K562 (cell line): ENCODE results near the gene C22orf39. TPM values are rescaled to one million over a fixed set of nuclear protein-coding genes. Genes with fewer than 3 reads are reported as not detected.

Experiments
- ATAC-seq: fragments of 200-7000 bp; cut with Tn5 transposase; 3 replicates; pipeline ENCODE4 v1.9.1; 2020; ENCODE audit warnings: moderate library complexity
- BruUV-seq: library from RNA; stranded (reverse); fragments of 400-500 nt; replicated peaks from 2 replicates; lab custom pipeline; 2021; lab: Mats Ljungman, UMichigan
- CTCF ChIA-PET: fragments of 300-600 bp; formaldehyde crosslinking; extraction: SDS; loops from one replicate; lab custom pipeline; 2021; ENCODE audit warnings: low intra/inter-chr PET ratio; lab: Yijun Ruan, JAX
- POLR2A ChIA-PET: fragments of 300-600, 350-650 bp; sonication (Branson Sonifier 250); formaldehyde crosslinking; extraction: SDS; loops from one replicate; lab custom pipeline; 2021; ENCODE audit warnings: antibody characterized with exemption, inconsistent platforms; lab: Yijun Ruan, JAX
- DNase-seq, 4 experiments: peaks; one replicate each; pipeline versions ENCODE4 v3.0.0 to v3.0.0-alpha.2; 2011 to 2018; ENCODE audit warnings: low spot score in 3 of 4, mixed read lengths in 3 of 4; ENCODE audit errors: extremely low read depth in 1 of 4
- FAIRE-seq: peaks from 2 replicates; lab custom pipeline; 2011; peaks lifted over from hg19 to GRCh38; lab: Jason Lieb, UNC
- H2AFZ ChIP-seq: 2 replicates; pipeline ENCODE4 v1.6.0; 2011; ENCODE audit warnings: low read depth, low read length, control low read depth, inconsistent platforms
- H3K27ac ChIP-seq: fragments of 200-600 bp; 3 replicates; pipeline ENCODE4 v1.8.0; 2011; ENCODE audit warnings: low read depth, mild to moderate bottlenecking, control low read depth, inconsistent platforms, low read length, moderate library complexity, mixed read lengths; ENCODE audit errors: extremely low read depth
- H3K27me3 ChIP-seq, 2 experiments: fragments of 300-600 bp in 1 of 2; 2 replicates in 1 of 2; 3 replicates in 1 of 2; pipeline versions ENCODE4 v1.6.0 to v1.8.0; 2011; ENCODE audit warnings: inconsistent platforms in 2 of 2, low read length in 2 of 2, mild to moderate bottlenecking in 1 of 2, mixed read lengths in 1 of 2, moderate library complexity in 1 of 2; ENCODE audit not compliant: control insufficient read depth in 2 of 2, insufficient read depth in 2 of 2
- H3K36me3 ChIP-seq: fragments of 300-600 bp; 3 replicates; pipeline ENCODE4 v1.8.0; 2011; ENCODE audit warnings: mild to moderate bottlenecking, low read length, inconsistent platforms; ENCODE audit not compliant: control insufficient read depth, insufficient read depth
- H3K4me1 ChIP-seq, 2 experiments: fragments of 200-600 bp in 1 of 2; replicated peaks in 1 of 2; 2 replicates in 1 of 2; 3 replicates in 1 of 2; pipeline versions ENCODE4 v1.5.1 to v1.8.0; 2011; ENCODE audit warnings: inconsistent platforms in 2 of 2, low read length in 2 of 2, mild to moderate bottlenecking in 1 of 2, mixed read lengths in 1 of 2, moderate library complexity in 1 of 2; ENCODE audit not compliant: control insufficient read depth in 2 of 2, insufficient read depth in 2 of 2
- H3K4me2 ChIP-seq: 2 replicates; pipeline ENCODE4 v1.6.1; 2011; ENCODE audit warnings: low read length, control low read depth, inconsistent platforms, mixed read lengths; ENCODE audit not compliant: insufficient read depth
- H3K4me3 ChIP-seq: fragments of 200-600 bp; sonication (generic), shearing (Covaris generic); 2 replicates; pipeline ENCODE4 v1.5.1; 2016; ENCODE audit warnings: control low read depth, inconsistent platforms
- H3K79me2 ChIP-seq: fragments of 200-600 bp; 3 replicates; pipeline ENCODE4 v1.8.0; 2011; ENCODE audit warnings: low read length, inconsistent platforms; ENCODE audit not compliant: control insufficient read depth, insufficient read depth
- H3K9ac ChIP-seq, 2 experiments: 2 replicates each; pipeline versions ENCODE4 v1.6.0 to v1.6.1; 2011; ENCODE audit warnings: low read depth in 2 of 2, low read length in 2 of 2, control low read depth in 1 of 2, inconsistent platforms in 1 of 2, mild to moderate bottlenecking in 1 of 2, mixed read lengths in 1 of 2; ENCODE audit not compliant: insufficient read depth in 1 of 2
- H3K9me1 ChIP-seq: one replicate; pipeline ENCODE4 v1.6.0; 2011; ENCODE audit warnings: inconsistent platforms, mild to moderate bottlenecking, low read length, moderate library complexity; ENCODE audit not compliant: control insufficient read depth, insufficient read depth
- H3K9me3 ChIP-seq: replicated peaks from 2 replicates; pipeline ENCODE4 v1.5.1; 2011; ENCODE audit warnings: low read depth, low read length, inconsistent platforms; ENCODE audit not compliant: control insufficient read depth, insufficient read depth
- H4K20me1 ChIP-seq: replicated peaks from 2 replicates; pipeline ENCODE4 v1.6.1; 2011; ENCODE audit warnings: low read length, inconsistent platforms, mixed read lengths; ENCODE audit not compliant: control insufficient read depth, insufficient read depth
- ATF7 ChIP-seq: fragments of 450-650 bp; IDR thresholded peaks from 2 replicates; pipeline ENCODE4 v1.7.1; 2014; ENCODE audit warnings: mild to moderate bottlenecking, moderate library complexity
- BMI1 ChIP-seq: fragments of 150-350 bp; IDR thresholded peaks from 2 replicates; pipeline ENCODE4 v1.6.1; 2014; ENCODE audit warnings: low read length
- GTF2F1 ChIP-seq: IDR thresholded peaks from 2 replicates; pipeline ENCODE4 v1.6.1; 2011; ENCODE audit warnings: low read depth, low read length, improper control_type of control experiment
- JUNB ChIP-seq: fragments of 450-650 bp; formaldehyde crosslinking; conservative IDR thresholded peaks from 2 replicates; pipeline ENCODE4 v1.4.0; 2020; ENCODE audit warnings: mild to moderate bottlenecking
- MCM3 ChIP-seq: fragments of 450-650 bp; IDR thresholded peaks from 2 replicates; pipeline ENCODE4 v1.6.1; 2016
- NFIC ChIP-seq: fragments of 450-650 bp; IDR thresholded peaks from 2 replicates; pipeline ENCODE4 v1.6.1; 2017; ENCODE audit warnings: mild to moderate bottlenecking, inconsistent platforms
- NFXL1 ChIP-seq: fragments of 450-650 bp; formaldehyde crosslinking; IDR thresholded peaks from 2 replicates; pipeline ENCODE4 v1.4.0; 2021; ENCODE audit warnings: mild to moderate bottlenecking
- POLR2A ChIP-seq: fragments of 450-650 bp; conservative IDR thresholded peaks from 2 replicates; pipeline ENCODE4 v1.6.1; 2016
- POLR3G ChIP-seq: IDR thresholded peaks from 2 replicates; pipeline ENCODE4 v1.6.1; 2011; ENCODE audit not compliant: insufficient read length, insufficient replicate concordance; ENCODE audit errors: extremely low read depth
- RBM22 ChIP-seq: fragments of 200-400 bp; formaldehyde crosslinking; IDR thresholded peaks from 2 replicates; pipeline ENCODE4 v1.6.1; 2018; ENCODE audit warnings: low read length, low read depth; ENCODE audit not compliant: poor library complexity, severe bottlenecking
- RCOR1 ChIP-seq, 2 experiments: IDR thresholded peaks; 2 replicates each; pipeline ENCODE4 v1.6.1; 2012; ENCODE audit warnings: low read depth in 2 of 2, low read length in 2 of 2, borderline replicate concordance in 1 of 2, improper control_type of control experiment in 1 of 2
- RFX7 ChIP-seq: fragments of 250-450 bp; sonication (Bioruptor Pico); IDR thresholded peaks from 2 replicates; pipeline ENCODE4 v1.5.1; 2021; ENCODE audit warnings: mild to moderate bottlenecking
- TOE1 ChIP-seq, 2 experiments: fragments of 450-650 bp in 1 of 2; sonication (generic) in 1 of 2; formaldehyde crosslinking in 1 of 2; IDR thresholded peaks; 2 replicates each; pipeline versions ENCODE4 v1.7.1 to v1.8.0; 2016 to 2022; ENCODE audit warnings: borderline replicate concordance in 2 of 2, mild to moderate bottlenecking in 2 of 2, antibody characterized with exemption in 1 of 2, inconsistent platforms in 1 of 2, low read depth in 1 of 2, missing genetic modification reagents in 1 of 2, moderate library complexity in 1 of 2
- ZNF143 ChIP-seq: sonication (generic); formaldehyde crosslinking; IDR thresholded peaks from 2 replicates; pipeline ENCODE4 v1.9.0; 2022; ENCODE audit warnings: mild to moderate bottlenecking, missing genetic modification reagents
- ZSCAN29 ChIP-seq: fragments of 450-650 bp; IDR thresholded peaks from 2 replicates; pipeline ENCODE4 v1.6.1; 2017
- WGBS: fragments of 100-300 bp; shearing (Covaris generic); methylation state at CpG from one replicate; pipeline ENCODE4 v1.1.6; 2016; ENCODE audit warnings: low coverage, mixed read lengths; ENCODE audit not compliant: insufficient coverage; ENCODE audit errors: missing lambda C conversion rate; 5-methylcytosine and 5-hydroxymethylcytosine counted together
- in situ Hi-C: fragments of 300-500 bp; cut with MboI; formaldehyde crosslinking; loops from 4 replicates; pipeline ENCODE4 v1.15.0; 2018; ENCODE audit warnings: inconsistent platforms, mixed read lengths
- intact Hi-C: fragments of 100-400 bp; cut with micrococcal nuclease; formaldehyde crosslinking; loops from 2 replicates; pipeline ENCODE4 v1.14.2; 2022
- polyA plus RNA-seq, 8 experiments: library from polyadenylated mRNA; depleted of rRNA in 4 of 8; stranded (reverse) in 5 of 8; unstranded in 3 of 8; fragments of >200 nt; fragmentation: Nextera tagmentation in 2 of 8; fragmentation: Illumina TruSeq in 1 of 8; extraction: Ambion mirVana in 2 of 8; extraction: Trizol in 1 of 8; gene quantifications; 2 replicates each; pipeline versions ENCODE4 v1.2.1 to v1.2.3, GENCODE V29; 2011 to 2014; ENCODE audit warnings: inconsistent platforms in 1 of 8, missing spikeins in 1 of 8
- total RNA-seq, 7 experiments: library from RNA; depleted of rRNA in 6 of 7; stranded (reverse); fragments of >200 nt in 6 of 7; fragmentation: Illumina TruSeq in 2 of 7; extraction: Trizol in 2 of 7; gene quantifications; 2 replicates each; pipeline versions ENCODE4 v1.2.1 to v1.2.3, GENCODE V29; 2011 to 2021; ENCODE audit warnings: low replicate concordance in 1 of 7
- TF ChIP-seq, protein P1 (sequence below): fragments of 200-800 bp; sonication (Bioruptor generic); IDR thresholded peaks from 2 replicates; pipeline ENCODE4 v1.6.1; 2017; ENCODE audit warnings: missing genetic modification characterization, missing compliant biosample characterization
- TF ChIP-seq, protein P2 (sequence below): fragments of 450-650 bp; IDR thresholded peaks from one replicate; pipeline ENCODE4 v1.6.1; 2018; ENCODE audit warnings: mild to moderate bottlenecking, moderate library complexity; ENCODE audit not compliant: partially characterized antibody
- TF ChIP-seq, protein P3 (sequence below): fragments of 250-450 bp; sonication (Bioruptor Pico); IDR thresholded peaks from 2 replicates; pipeline ENCODE4 v1.5.0; 2021

The C22orf39 gene
- total and polyA plus RNA-seq, 9 of the 15 experiments (the other 6 are each of a cell fraction or from before 2014, with no cell fraction given), result 20.4 to 139 (median 66.8) TPM

DNA sequence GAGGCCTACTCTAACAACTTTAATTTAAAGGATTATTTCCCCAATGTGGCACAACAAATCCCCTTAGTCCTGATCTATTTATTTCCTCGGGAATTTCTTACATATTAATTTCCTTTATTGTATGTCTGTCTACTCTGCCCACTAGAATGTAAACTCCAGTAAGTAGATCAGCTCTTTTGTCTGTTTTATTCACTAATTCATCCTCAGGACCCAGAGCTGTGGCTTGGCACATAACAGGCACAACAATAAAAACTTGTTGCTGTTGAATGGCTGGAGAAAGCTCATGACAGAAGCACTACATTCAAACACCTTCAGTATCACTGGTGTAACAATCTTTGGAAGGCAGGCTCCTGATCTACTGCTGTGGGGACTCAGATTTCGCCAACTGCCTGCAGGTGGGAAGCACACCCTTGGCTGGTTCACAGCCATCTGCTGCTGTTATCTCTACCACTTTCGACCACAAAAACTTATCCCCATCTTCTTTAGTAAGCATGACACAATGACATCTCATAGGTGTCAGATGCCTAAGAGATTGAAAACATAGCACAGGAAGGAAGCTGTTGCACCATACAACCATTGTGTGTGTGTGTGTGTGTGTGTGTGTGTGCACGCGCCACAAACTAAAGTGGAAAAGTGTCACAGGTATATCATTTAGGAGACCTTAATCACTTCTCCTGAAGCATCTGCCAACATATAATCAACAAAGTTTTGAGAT, 27.9 kb downstream of the C22orf39 start:
- CTCF ChIA-PET, result interaction anchor here (0.7 kb wide), 1 partner anchor 22 kb away, joined by 3 read pairs; no protein-coding TSS in a partner anchor
- WGBS, result 24% methylated on average over 5 of the region's 5 CpGs
- TF ChIP-seq TOE1 (IDR thresholded peaks at IDR 0.05; ENCODE audit: borderline replicate concordance) (no peak), TOE1 (CRISPR knock-in tag; IDR thresholded peaks at IDR 0.05; ENCODE audit: borderline replicate concordance, low read depth) (peak; percentile 68), RCOR1 (IDR thresholded peaks at IDR 0.05; ENCODE audit: borderline replicate concordance in 1 of 2, low read depth in 2 of 2, low read length in 2 of 2) (peak; percentile 97 to 100), JUNB (CRISPR knock-in tag) (no peak), MCM3 (no peak), POLR3G (no peak), RBM22 (no peak), ZSCAN29 (no peak), RFX7 (CRISPR knock-in tag) (peak; percentile 75; the same call in 1 of the 2 replicates), POLR2A (no peak), ATF7 (no peak; the same call in none of the 2 replicates), NFIC (no peak), NFXL1 (CRISPR knock-in tag) (no peak; the same call in 1 of the 2 replicates), ZNF143 (no peak), BMI1 (no peak), GTF2F1 (no peak)
- TF ChIP-seq, protein P1, sequence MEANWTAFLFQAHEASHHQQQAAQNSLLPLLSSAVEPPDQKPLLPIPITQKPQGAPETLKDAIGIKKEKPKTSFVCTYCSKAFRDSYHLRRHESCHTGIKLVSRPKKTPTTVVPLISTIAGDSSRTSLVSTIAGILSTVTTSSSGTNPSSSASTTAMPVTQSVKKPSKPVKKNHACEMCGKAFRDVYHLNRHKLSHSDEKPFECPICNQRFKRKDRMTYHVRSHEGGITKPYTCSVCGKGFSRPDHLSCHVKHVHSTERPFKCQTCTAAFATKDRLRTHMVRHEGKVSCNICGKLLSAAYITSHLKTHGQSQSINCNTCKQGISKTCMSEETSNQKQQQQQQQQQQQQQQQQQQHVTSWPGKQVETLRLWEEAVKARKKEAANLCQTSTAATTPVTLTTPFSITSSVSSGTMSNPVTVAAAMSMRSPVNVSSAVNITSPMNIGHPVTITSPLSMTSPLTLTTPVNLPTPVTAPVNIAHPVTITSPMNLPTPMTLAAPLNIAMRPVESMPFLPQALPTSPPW (CRISPR knock-in tag), result peak; percentile 9; the same call in 1 of the 2 replicates
- TF ChIP-seq, protein P2, sequence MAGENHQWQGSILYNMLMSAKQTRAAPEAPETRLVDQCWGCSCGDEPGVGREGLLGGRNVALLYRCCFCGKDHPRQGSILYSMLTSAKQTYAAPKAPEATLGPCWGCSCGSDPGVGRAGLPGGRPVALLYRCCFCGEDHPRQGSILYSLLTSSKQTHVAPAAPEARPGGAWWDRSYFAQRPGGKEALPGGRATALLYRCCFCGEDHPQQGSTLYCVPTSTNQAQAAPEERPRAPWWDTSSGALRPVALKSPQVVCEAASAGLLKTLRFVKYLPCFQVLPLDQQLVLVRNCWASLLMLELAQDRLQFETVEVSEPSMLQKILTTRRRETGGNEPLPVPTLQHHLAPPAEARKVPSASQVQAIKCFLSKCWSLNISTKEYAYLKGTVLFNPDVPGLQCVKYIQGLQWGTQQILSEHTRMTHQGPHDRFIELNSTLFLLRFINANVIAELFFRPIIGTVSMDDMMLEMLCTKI, result no peak
- TF ChIP-seq, protein P3, sequence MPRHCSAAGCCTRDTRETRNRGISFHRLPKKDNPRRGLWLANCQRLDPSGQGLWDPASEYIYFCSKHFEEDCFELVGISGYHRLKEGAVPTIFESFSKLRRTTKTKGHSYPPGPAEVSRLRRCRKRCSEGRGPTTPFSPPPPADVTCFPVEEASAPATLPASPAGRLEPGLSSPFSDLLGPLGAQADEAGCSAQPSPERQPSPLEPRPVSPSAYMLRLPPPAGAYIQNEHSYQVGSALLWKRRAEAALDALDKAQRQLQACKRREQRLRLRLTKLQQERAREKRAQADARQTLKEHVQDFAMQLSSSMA (CRISPR knock-in tag), result no peak

More for the DNA sequence above, 27.9 kb downstream of the C22orf39 start:
- DNase-seq (peak; percentile 87 to 96 (median 90)), FAIRE-seq (peak; percentile 76), ATAC-seq (peak; percentile 68)
- H3K4me2 ChIP-seq, result peak overlapping the region; percentile 57
- no peaks in the 10 kb centered on the region for H3K9me3 ChIP-seq
- H3K4me3 ChIP-seq, result no peak overlapping the region
- peaks cover 100% of the 10 kb centered on the region for H3K79me2 ChIP-seq
- peak overlapping the region in 1 of 2 experiments; percentile 4; a peak in 2 of 4 replicates for H3K9ac ChIP-seq
- in situ Hi-C loops (no loop called here), intact Hi-C loops (loop anchor here (1.0 to 10.0 kb wide), 6 partner anchors 11 to 605 kb away; partner anchors contain the start of genes C22orf39 and TANGO2)
- peaks cover 44 to 50% of the 10 kb centered on the region in 2 experiments for H3K4me1 ChIP-seq
- H3K36me3 ChIP-seq, result peaks cover 37% of the 10 kb centered on the region
- POLR2A ChIA-PET, result interaction anchor here (0.5 to 10.1 kb wide), 9 partner anchors 11 to 663 kb away, joined by 3 to 212 read pairs (median 6); partner anchors contain the start of genes C22orf39, CDC45, HIRA and MRPL40
- peaks cover 58% of the 10 kb centered on the region for H4K20me1 ChIP-seq
- no peaks in the 10 kb centered on the region for H3K27me3 ChIP-seq
- H3K9me1 ChIP-seq, result peaks cover 24% of the 10 kb centered on the region
- BruUV-seq, result no TSS peak
- peak overlapping the region; percentile 64 for H3K27ac ChIP-seq
- no peak overlapping the region for H2AFZ ChIP-seq
